H1 (cell line): ENCODE measurements around the gene RIMBP2. TPM values are rescaled to one million over a fixed set of nuclear protein-coding genes. Genes with fewer than 3 reads are reported as not detected.

Source experiments
- GTF2F1 ChIP-seq: IDR thresholded peaks from 2 replicates; pipeline ENCODE4 v1.6.1; 2012; ENCODE audit warnings: low read depth, low read length, improper control_type of control experiment, borderline replicate concordance
- KDM5A ChIP-seq: fragments of 200-600 bp; IDR thresholded peaks from 2 replicates; pipeline ENCODE4 v1.7.1; 2012; ENCODE audit warnings: mild to moderate bottlenecking, low read length, inconsistent platforms, mixed read lengths
- POLR2AphosphoS5 ChIP-seq: IDR thresholded peaks from 2 replicates; pipeline ENCODE4 v1.6.1; 2011; ENCODE audit warnings: low read depth, low read length
- RXRA ChIP-seq: IDR thresholded peaks from 2 replicates; pipeline ENCODE4 v1.6.1; 2011; ENCODE audit warnings: low read depth, mild to moderate bottlenecking, low read length, moderate library complexity; ENCODE audit not compliant: insufficient read depth
- polyA plus RNA-seq, 7 experiments: library from polyadenylated mRNA; depleted of rRNA in 3 of 7; stranded (reverse) in 5 of 7; unstranded in 2 of 7; fragments of >200 nt in 5 of 7; fragments of 200-250 nt in 2 of 7; gene quantifications; 1 replicate in 5 of 7; 2 replicates in 1 of 7; 4 replicates in 1 of 7; pipeline versions ENCODE4 v1.2.1 to v1.2.3, GENCODE V29; 2011 to 2013; ENCODE audit warnings: missing spikeins in 2 of 7, mixed read lengths in 2 of 7
- total RNA-seq: library from RNA; stranded (reverse); fragmentation: NEBNext Ultra II Directional; extraction: Animal tissue kit (Norgen Biotek cat#: 25700); gene quantifications from 2 replicates; pipeline ENCODE4 v1.2.1, GENCODE V29; 2021

Gene RIMBP2
- total and polyA plus RNA-seq, 2 of the 8 experiments (the other 6 are each of a cell fraction or from before 2014, with no cell fraction given): 0.18 to 0.65 TPM

DNA sequence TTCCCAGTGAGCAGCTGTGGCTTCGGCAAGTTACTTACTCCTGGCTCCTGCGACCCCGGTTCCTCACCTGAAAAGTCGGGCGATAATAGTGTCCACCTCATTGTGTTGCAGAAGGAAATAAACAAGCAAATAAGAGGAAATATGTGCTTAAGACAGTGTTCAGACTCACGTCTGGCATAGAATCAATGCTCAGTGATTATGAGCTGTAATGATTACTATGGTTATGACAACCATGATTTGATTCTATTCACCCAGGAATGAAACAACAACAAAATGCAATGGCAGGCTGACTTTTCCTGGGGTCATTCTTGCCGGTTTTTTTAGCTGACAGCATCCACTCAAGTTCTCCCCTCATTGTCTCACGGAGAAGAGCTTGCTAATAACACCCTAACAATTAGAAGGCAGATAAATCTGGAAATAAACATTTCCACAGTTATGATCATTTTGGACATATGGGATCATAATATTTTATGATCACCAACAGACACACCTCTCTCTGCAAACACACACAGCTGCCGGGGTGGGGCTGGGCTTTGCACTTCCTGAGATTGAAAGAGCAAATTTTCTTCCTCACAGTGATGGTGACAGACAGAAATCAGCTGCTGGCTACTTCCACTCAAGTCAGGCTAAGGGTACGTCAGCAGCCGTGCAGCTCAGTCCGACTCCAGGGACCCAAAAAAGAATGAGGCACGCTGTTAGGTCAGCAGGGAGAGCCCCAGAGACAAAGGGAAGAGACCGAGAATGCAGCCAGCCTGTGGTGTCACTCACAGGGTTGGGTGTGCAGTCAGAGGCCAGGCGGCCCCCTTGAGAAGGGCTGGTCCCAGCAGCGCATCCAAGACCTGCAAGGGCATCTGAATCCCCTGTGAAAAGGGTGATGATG lies 158.0 kb downstream of the RIMBP2 start (continued):
- TF ChIP-seq KDM5A: no peak
- TF ChIP-seq RXRA: no peak
- TF ChIP-seq POLR2AphosphoS5: no peak
- no peak for TF ChIP-seq GTF2F1
